H1 (cell line): ENCODE measurements around the gene MIEN1. TPM values are rescaled to one million over a fixed set of nuclear protein-coding genes. Genes with fewer than 3 reads are reported as not detected.

Experiments used
- CHD7 ChIP-seq: fragments of 300-600 bp; sonication (generic); IDR thresholded peaks from 2 replicates; pipeline ENCODE4 v1.7.1; 2012; ENCODE audit warnings: low read length, moderate library complexity, mild to moderate bottlenecking, inconsistent platforms; ENCODE audit not compliant: insufficient replicate concordance
- SP1 ChIP-seq: IDR thresholded peaks from 2 replicates; pipeline ENCODE4 v1.6.1; 2011; ENCODE audit warnings: low read depth, low read length
- polyA plus RNA-seq, 7 experiments: library from polyadenylated mRNA; depleted of rRNA in 3 of 7; stranded (reverse) in 5 of 7; unstranded in 2 of 7; fragments of >200 nt in 5 of 7; fragments of 200-250 nt in 2 of 7; gene quantifications; 1 replicate in 5 of 7; 2 replicates in 1 of 7; 4 replicates in 1 of 7; pipeline versions ENCODE4 v1.2.1 to v1.2.3, GENCODE V29; 2011 to 2013; ENCODE audit warnings: missing spikeins in 2 of 7, mixed read lengths in 2 of 7
- total RNA-seq: library from RNA; stranded (reverse); fragmentation: NEBNext Ultra II Directional; extraction: Animal tissue kit (Norgen Biotek cat#: 25700); gene quantifications from 2 replicates; pipeline ENCODE4 v1.2.1, GENCODE V29; 2021

Gene MIEN1
- total and polyA plus RNA-seq, 2 of the 8 experiments (the other 6 are each of a cell fraction or from before 2014, with no cell fraction given), result 29.6 to 54.9 TPM

GRCh38 chr17:39696731-39697130 lies 33.6 kb downstream of the MIEN1 start (continued):
- TF ChIP-seq CHD7, result no peak
- TF ChIP-seq SP1, result no peak
- TF ChIP-seq, all 59 proteins: peak for 0
